Left ventricle myocardium inferior (tissue), 1 donor: ENCODE measurements around the gene ABHD16A. TPM values are rescaled to one million over a fixed set of nuclear protein-coding genes. Genes with fewer than 3 reads are reported as not detected.

ENCODE experiments used
- DNase-seq: peaks from one replicate; pipeline ENCODE4 v3.0.0-alpha.2; 2020
- H3K27ac ChIP-seq: fragments of 200-600 bp; replicated peaks from 2 replicates; pipeline ENCODE4 v1.8.0; 2021
- H3K27me3 ChIP-seq: fragments of 200-600 bp; 2 replicates; pipeline ENCODE4 v1.8.0; 2021; ENCODE audit warnings: low read depth
- H3K36me3 ChIP-seq: fragments of 200-600 bp; 2 replicates; pipeline ENCODE4 v1.8.0; 2021
- H3K4me1 ChIP-seq: fragments of 200-600 bp; 2 replicates; pipeline ENCODE4 v1.8.0; 2021
- H3K4me3 ChIP-seq: fragments of 200-600 bp; 2 replicates; pipeline ENCODE4 v1.8.0; 2021; ENCODE audit warnings: mild to moderate bottlenecking, moderate library complexity
- H3K9me3 ChIP-seq: fragments of 200-600 bp; replicated peaks from 2 replicates; pipeline ENCODE4 v1.8.0; 2021
- CTCF ChIP-seq: fragments of 200-600 bp; IDR thresholded peaks from 2 replicates; pipeline ENCODE4 v1.8.0; 2021; ENCODE audit warnings: antibody characterized with exemption, mild to moderate bottlenecking, borderline replicate concordance
- intact Hi-C: fragments of 100-400 bp; cut with micrococcal nuclease; formaldehyde crosslinking; loops from one replicate; pipeline ENCODE4 v1.11.0; 2022
- total RNA-seq: library from RNA; stranded (reverse); fragmentation: NEBNext Ultra II Directional; extraction: Animal tissue kit (Norgen Biotek cat#: 25700); gene quantifications from one replicate; pipeline ENCODE4 v1.2.1, GENCODE V29; 2021
- donor health status: DM: no; HTN: yes; CAD: no; lungs with severe emphysema.

The ABHD16A gene
- total RNA-seq, 1 donor from 2014 or later = 29.6 TPM

- Histone ChIP-seq H3K4me3 (no peak overlapping the region), H3K4me1 (peaks cover 16% of the 10 kb centered on the region), H3K27ac (peak overlapping the region; percentile 46), H3K9me3 (no peaks in the 10 kb centered on the region), H3K27me3 (no peaks in the 10 kb centered on the region), H3K36me3 (peaks cover 27% of the 10 kb centered on the region)
- intact Hi-C loops = no loop called here
- TF ChIP-seq CTCF = no peak
- DNase-seq = no peak
Observed at GRCh38 chr6:31723980-31724691, 21.0 kb upstream of the ABHD16A start.

GRCh38 chr6:31723245-31723979 lies 20.3 kb upstream of the ABHD16A start, which contains the start of gene MPIG6B:
Gene MPIG6B, plus strand, starts transcription at chr6:31723373. Its CDS starts 11 bp downstream, at chr6:31723384.
- no peak within 1 kb of the TSS for H3K4me3 ChIP-seq
- intact Hi-C loops = no loop called here
- no peak for DNase-seq

GRCh38 chr6:31722173-31722572 lies 19.0 kb upstream of the ABHD16A start:
- H3K4me1 ChIP-seq = no peaks in the 10 kb centered on the region
- intact Hi-C loops = no loop called here
- peaks cover 15% of the 10 kb centered on the region for H3K36me3 ChIP-seq
- H3K4me3 ChIP-seq = no peak overlapping the region
- no peak overlapping the region for H3K27ac ChIP-seq
- no peaks in the 10 kb centered on the region for H3K27me3 ChIP-seq
- no peaks in the 10 kb centered on the region for H3K9me3 ChIP-seq
- no peak for TF ChIP-seq CTCF
- no peak for DNase-seq

More at GRCh38 chr6:31723245-31723979, 20.3 kb upstream of the ABHD16A start, which contains the start of gene MPIG6B:
- peak within 1 kb of the TSS; percentile 46 for H3K27ac ChIP-seq
- no peaks in the 10 kb centered on the region for H3K27me3 ChIP-seq
- no peaks in the 10 kb centered on the region for H3K9me3 ChIP-seq
- peaks cover 27% of the 10 kb centered on the region for H3K36me3 ChIP-seq
- H3K4me1 ChIP-seq = peaks cover 9% of the 10 kb centered on the region
- TF ChIP-seq CTCF = no peak

- H3K27me3 ChIP-seq = no peaks in the 10 kb centered on the region
- TF ChIP-seq CTCF = no peak
- intact Hi-C loops = no loop called here
- H3K9me3 ChIP-seq = no peaks in the 10 kb centered on the region
- H3K27ac ChIP-seq = no peak within 1 kb of the TSS
- peaks cover 10% of the 10 kb centered on the region for H3K36me3 ChIP-seq
- H3K4me3 ChIP-seq = no peak within 1 kb of the TSS
- no peak for DNase-seq
- H3K4me1 ChIP-seq = no peaks in the 10 kb centered on the region
Observed at GRCh38 chr6:31721351-31722020, 18.4 kb upstream of the ABHD16A start, which contains the start of gene LY6G6C. Gene LY6G6C, minus strand, starts transcription at chr6:31721746. Its CDS starts 67 bp downstream, at chr6:31721679.

GRCh38 chr6:31720196-31720770 lies 17.2 kb upstream of the ABHD16A start:
- no peaks in the 10 kb centered on the region for H3K9me3 ChIP-seq
- no peaks in the 10 kb centered on the region for H3K27me3 ChIP-seq
- no peak for DNase-seq
- no peak overlapping the region for H3K4me3 ChIP-seq
- no peaks in the 10 kb centered on the region for H3K4me1 ChIP-seq
- intact Hi-C loops = no loop called here
- H3K36me3 ChIP-seq = no peaks in the 10 kb centered on the region
- no peak for TF ChIP-seq CTCF
- H3K27ac ChIP-seq = no peak overlapping the region
